GM12873 (cell line): ENCODE results near the gene C2CD2.

Source experiments
- CTCF ChIP-seq: IDR thresholded peaks from 2 replicates; pipeline ENCODE4 v1.5.1; 2012; ENCODE audit warnings: low read depth, mild to moderate bottlenecking, moderate library complexity, low read length, control low read depth; ENCODE audit not compliant: insufficient read depth; ENCODE audit errors: missing control alignments

The C2CD2 gene

GRCh38 chr21:41920476-41920875 is 33.3 kb downstream of the C2CD2 start:
- no peak for TF ChIP-seq CTCF

- no peak for TF ChIP-seq CTCF
Observed at GRCh38 chr21:41919666-41920398, 34.0 kb downstream of the C2CD2 start.

GRCh38 chr21:41918561-41919358 is 35.1 kb downstream of the C2CD2 start:
- TF ChIP-seq CTCF: no peak

- TF ChIP-seq CTCF: no peak
Observed at GRCh38 chr21:41917531-41917930, 36.3 kb downstream of the C2CD2 start.

GRCh38 chr21:41916888-41917433 is 36.9 kb downstream of the C2CD2 start:
- peak; percentile 11 for TF ChIP-seq CTCF

GRCh38 chr21:41914965-41915364 is 38.9 kb downstream of the C2CD2 start:
- no peak for TF ChIP-seq CTCF

GRCh38 chr21:41914358-41914757 is 39.5 kb downstream of the C2CD2 start:
- TF ChIP-seq CTCF: no peak
